ENCODE measurements around the gene FAM193B. TPM values are rescaled to one million over a fixed set of nuclear protein-coding genes. Genes with fewer than 3 reads are reported as not detected.

Gene FAM193B
- total RNA-seq, 6 experiments from 2014 or later: 22.1 to 55.4 (median 39.2) TPM

DNA sequence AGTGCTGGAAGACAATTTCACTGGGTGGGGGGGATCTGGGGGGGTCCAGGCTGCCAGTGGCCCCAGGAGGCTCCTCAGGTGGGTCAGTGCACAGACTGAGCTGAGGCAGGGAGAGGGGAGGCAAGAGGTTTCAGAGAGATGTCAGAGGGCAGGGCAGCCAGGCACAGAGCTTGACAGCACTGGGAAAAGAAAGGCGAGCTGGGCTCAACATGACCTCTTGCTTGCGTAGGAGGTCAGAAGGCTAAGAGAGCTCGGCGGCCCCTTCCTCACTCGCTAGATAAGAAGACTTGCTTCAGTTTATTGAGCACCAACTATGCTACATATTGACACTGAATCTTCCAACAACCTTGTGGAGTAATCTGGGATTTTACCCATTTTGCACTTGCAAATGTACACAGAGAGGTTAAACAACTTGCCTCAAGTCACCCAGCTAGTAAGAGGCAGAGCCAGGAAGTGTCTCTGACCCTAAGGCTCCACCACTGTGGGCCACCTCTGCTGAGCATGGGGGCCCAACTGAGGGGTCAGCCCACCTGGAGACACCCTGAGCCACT, 60.5 kb downstream of the FAM193B start:
- no peak for TF ChIP-seq POLR2A (IDR thresholded peaks at IDR 0.05)
- TF ChIP-seq, protein P1, sequence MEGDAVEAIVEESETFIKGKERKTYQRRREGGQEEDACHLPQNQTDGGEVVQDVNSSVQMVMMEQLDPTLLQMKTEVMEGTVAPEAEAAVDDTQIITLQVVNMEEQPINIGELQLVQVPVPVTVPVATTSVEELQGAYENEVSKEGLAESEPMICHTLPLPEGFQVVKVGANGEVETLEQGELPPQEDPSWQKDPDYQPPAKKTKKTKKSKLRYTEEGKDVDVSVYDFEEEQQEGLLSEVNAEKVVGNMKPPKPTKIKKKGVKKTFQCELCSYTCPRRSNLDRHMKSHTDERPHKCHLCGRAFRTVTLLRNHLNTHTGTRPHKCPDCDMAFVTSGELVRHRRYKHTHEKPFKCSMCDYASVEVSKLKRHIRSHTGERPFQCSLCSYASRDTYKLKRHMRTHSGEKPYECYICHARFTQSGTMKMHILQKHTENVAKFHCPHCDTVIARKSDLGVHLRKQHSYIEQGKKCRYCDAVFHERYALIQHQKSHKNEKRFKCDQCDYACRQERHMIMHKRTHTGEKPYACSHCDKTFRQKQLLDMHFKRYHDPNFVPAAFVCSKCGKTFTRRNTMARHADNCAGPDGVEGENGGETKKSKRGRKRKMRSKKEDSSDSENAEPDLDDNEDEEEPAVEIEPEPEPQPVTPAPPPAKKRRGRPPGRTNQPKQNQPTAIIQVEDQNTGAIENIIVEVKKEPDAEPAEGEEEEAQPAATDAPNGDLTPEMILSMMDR (IDR thresholded peaks at IDR 0.05): no peak
- WGBS (ENCODE audit: insufficient coverage, low coverage, low lambda C conversion rate, missing lambda C conversion rate): 100% methylated on average over 2 of the region's 5 CpGs
- H3K4me1 ChIP-seq: no peaks in the 10 kb centered on the region

DNA sequence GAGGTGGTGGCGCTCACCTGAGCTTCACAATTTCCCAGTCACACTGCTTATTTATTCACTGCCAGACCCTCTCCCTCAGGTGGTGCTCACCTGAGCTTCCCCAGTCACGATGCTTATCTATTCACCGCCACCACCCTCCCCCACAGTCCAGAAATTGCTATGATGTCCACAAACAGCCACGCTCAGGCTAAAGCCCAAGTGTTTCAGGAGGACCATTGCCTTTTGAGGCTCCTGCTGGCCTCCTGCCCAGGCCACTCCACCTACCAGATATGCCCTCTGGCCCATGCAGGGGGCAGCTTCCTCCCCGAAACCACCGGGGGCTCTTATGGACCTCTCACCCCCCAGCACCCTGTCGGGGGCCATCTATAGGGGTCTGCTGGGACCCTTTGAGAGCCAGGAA, 61.5 kb downstream of the FAM193B start:
- no peak for DNase-seq
- Histone ChIP-seq H3K4me1 (no peaks in the 10 kb centered on the region), H3K27ac (no peak overlapping the region), H3K9me3 (no peaks in the 10 kb centered on the region), H3K4me3 (no peak overlapping the region), H3K27me3 (no peaks in the 10 kb centered on the region), H3K36me3 (peaks cover 0 to 2% (median 0%) of the 10 kb centered on the region in 4 donors)
- intact Hi-C loops (cut with DNase I): no loop called here
- ATAC-seq: no peak
- 88% methylated on average over 1 of the region's 7 CpGs for WGBS (ENCODE audit: insufficient coverage, low coverage, low lambda C conversion rate, missing lambda C conversion rate)
- no peak for TF ChIP-seq POLR2A (IDR thresholded peaks at IDR 0.05)
- TF ChIP-seq, protein P1 (IDR thresholded peaks at IDR 0.05): no peak

More for the DNA sequence above, 60.5 kb downstream of the FAM193B start:
- Histone ChIP-seq H3K9me3 (no peaks in the 10 kb centered on the region), H3K4me3 (no peak overlapping the region), H3K27ac (peak overlapping the region in 1 of 3 donors; percentile 55), H3K36me3 (peaks cover 0 to under 1% (median 0%) of the 10 kb centered on the region in 4 donors), H3K27me3 (no peaks in the 10 kb centered on the region)
- no peak for DNase-seq
- intact Hi-C loops (cut with DNase I): no loop called here
- ATAC-seq: no peak

DNA sequence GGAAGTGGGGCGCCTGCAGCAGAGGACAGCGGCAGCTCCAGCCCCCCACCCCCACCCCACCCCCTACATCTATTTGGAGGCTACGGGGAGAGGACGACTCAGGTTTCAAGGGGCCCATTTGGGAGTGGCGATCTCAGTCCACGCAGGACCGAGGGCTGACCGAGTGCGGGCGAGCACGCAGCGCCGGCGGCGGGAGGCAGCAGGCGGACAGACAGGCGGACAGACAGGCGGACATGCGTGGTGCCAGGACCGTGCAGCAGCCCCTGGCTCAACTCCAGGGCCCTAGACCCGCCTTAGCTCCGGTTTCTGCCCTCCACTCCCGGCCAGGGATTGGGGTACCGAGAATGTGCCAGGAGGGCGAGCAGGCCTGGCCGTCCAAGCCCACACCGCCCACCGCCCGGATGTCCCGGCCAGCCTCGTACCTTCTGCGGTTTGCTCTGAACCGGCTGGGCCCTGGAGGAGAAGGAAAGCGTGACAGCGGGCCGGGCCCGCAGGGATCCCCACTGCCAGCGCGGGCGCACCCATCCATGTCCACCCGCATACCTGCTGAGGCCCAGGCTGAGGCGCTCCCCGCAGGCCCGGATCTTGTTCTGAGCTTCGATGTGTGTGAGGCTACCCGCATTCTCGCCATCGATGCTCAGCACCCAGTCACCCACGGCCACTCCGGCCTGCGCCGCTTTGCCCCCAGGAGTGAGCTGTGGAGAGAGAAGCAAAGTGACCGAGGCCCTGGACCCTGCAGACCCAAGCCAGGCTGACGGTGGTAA, 62.2 kb downstream of the FAM193B start:
- TF ChIP-seq, protein P1 (IDR thresholded peaks at IDR 0.05): no peak
- TF ChIP-seq POLR2A (IDR thresholded peaks at IDR 0.05): no peak
- H3K36me3 ChIP-seq: peaks cover 0 to 2% (median 0%) of the 10 kb centered on the region in 4 donors
- no peaks in the 10 kb centered on the region for H3K4me1 ChIP-seq
- WGBS (ENCODE audit: insufficient coverage, low coverage, low lambda C conversion rate, missing lambda C conversion rate): 90% methylated on average over 8 of the region's 54 CpGs
- H3K4me3 ChIP-seq: no peak overlapping the region
- no peak for ATAC-seq
- no peaks in the 10 kb centered on the region for H3K9me3 ChIP-seq
- H3K27me3 ChIP-seq: no peaks in the 10 kb centered on the region
- intact Hi-C loops (cut with DNase I): no loop called here
- H3K27ac ChIP-seq: no peak overlapping the region
- no peak for DNase-seq

DNA sequence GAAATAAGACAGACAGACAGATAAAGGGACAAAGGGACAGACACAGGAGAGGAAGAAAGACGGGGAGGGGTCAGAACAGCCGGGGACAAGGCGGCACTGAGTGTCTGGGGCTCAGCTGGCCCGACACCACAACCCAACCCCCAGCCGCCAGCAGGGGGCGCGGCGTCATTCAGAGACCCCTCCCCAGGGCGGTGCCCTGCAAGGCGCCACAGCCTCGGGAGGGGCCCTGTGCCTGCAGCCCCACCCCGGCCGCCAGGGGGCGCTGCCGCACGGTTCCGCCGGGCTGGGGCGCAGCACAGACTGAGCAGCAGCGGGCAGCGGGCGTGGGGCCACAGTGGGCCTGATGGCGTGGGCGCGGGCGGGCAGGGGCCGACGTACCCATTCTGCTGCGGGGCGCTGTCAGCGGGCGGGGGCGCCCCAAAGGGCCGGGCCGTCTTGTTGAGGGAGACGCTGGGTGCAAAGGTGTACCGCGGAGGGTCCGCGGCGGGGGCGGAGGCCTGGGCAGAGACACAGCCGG, 62.9 kb downstream of the FAM193B start:
- no peak for TF ChIP-seq POLR2A (IDR thresholded peaks at IDR 0.05)
- TF ChIP-seq, protein P1 (IDR thresholded peaks at IDR 0.05): peak; percentile 39 to 46 (median 43)
- peaks cover 0 to 2% (median 0%) of the 10 kb centered on the region in 4 donors for H3K36me3 ChIP-seq
- no peak overlapping the region for H3K4me3 ChIP-seq
- no peaks in the 10 kb centered on the region for H3K9me3 ChIP-seq
- ATAC-seq (no peak), DNase-seq (no peak)
- intact Hi-C loops (cut with DNase I): no loop called here
- WGBS (ENCODE audit: insufficient coverage, low coverage, low lambda C conversion rate, missing lambda C conversion rate): 75% methylated on average over 16 of the region's 43 CpGs
- no peaks in the 10 kb centered on the region for H3K4me1 ChIP-seq
- H3K27me3 ChIP-seq: no peaks in the 10 kb centered on the region
- no peak overlapping the region for H3K27ac ChIP-seq

Measured in right lobe of liver (tissue), 6 donors.